Measurements from ENCODE around the gene RASGEF1C.

The RASGEF1C gene

GRCh38 chr5:180251141-180251540, 42.1 kb upstream of the RASGEF1C start:
- TF ChIP-seq EZH2phosphoT487 (conservative IDR thresholded peaks at IDR 0.05; ENCODE audit: low read length) (no peak), CTCF (IDR thresholded peaks at IDR 0.05; ENCODE audit: insufficient read depth, low read length, poor library complexity, severe bottlenecking) (no peak)
- Histone ChIP-seq H3K9me2 (replicated peaks; ENCODE audit: insufficient read depth, low read length) (no peaks in the 10 kb centered on the region), H4K20me1 (ENCODE audit: low read depth, low read length) (no peaks in the 10 kb centered on the region), H3K9me3 (ENCODE audit: insufficient read depth, low read length) (peaks cover 29% of the 10 kb centered on the region; the same call in 1 of the 2 replicates), H3F3A (ENCODE audit: insufficient read depth) (no peaks in the 10 kb centered on the region), H3K4me3 (ENCODE audit: insufficient read depth, low read length, poor library complexity, severe bottlenecking) (no peak overlapping the region), H3K27ac (ENCODE audit: low read depth, low read length) (no peak overlapping the region), H3K9ac (ENCODE audit: low read length) (no peak overlapping the region), H3K36me3 (ENCODE audit: low read length) (peaks cover 28% of the 10 kb centered on the region), H3K4me2 (ENCODE audit: low read depth, low read length, poor library complexity, severe bottlenecking) (no peak overlapping the region), H3K79me2 (ENCODE audit: insufficient read depth, low read length) (no peaks in the 10 kb centered on the region), H3K27me3 (ENCODE audit: low read length) (no peaks in the 10 kb centered on the region), H2AFZ (ENCODE audit: low read depth, low read length, severe bottlenecking) (no peak overlapping the region)

- Histone ChIP-seq H3K27me3 (ENCODE audit: low read length) (no peaks in the 10 kb centered on the region), H3K9me2 (replicated peaks; ENCODE audit: insufficient read depth, low read length) (no peaks in the 10 kb centered on the region), H3K4me3 (ENCODE audit: insufficient read depth, low read length, poor library complexity, severe bottlenecking) (no peak overlapping the region), H3K36me3 (ENCODE audit: low read length) (peaks cover 21% of the 10 kb centered on the region), H4K20me1 (ENCODE audit: low read depth, low read length) (no peaks in the 10 kb centered on the region), H3K79me2 (ENCODE audit: insufficient read depth, low read length) (no peaks in the 10 kb centered on the region), H3K27ac (ENCODE audit: low read depth, low read length) (no peak overlapping the region), H2AFZ (ENCODE audit: low read depth, low read length, severe bottlenecking) (no peak overlapping the region), H3K9ac (ENCODE audit: low read length) (no peak overlapping the region), H3K4me2 (ENCODE audit: low read depth, low read length, poor library complexity, severe bottlenecking) (no peak overlapping the region), H3F3A (ENCODE audit: insufficient read depth) (no peaks in the 10 kb centered on the region), H3K9me3 (ENCODE audit: insufficient read depth, low read length) (peaks cover 21% of the 10 kb centered on the region; the same call in 1 of the 2 replicates)
- TF ChIP-seq CTCF (IDR thresholded peaks at IDR 0.05; ENCODE audit: insufficient read depth, low read length, poor library complexity, severe bottlenecking): no peak
- no peak for TF ChIP-seq EZH2phosphoT487 (conservative IDR thresholded peaks at IDR 0.05; ENCODE audit: low read length)
Observed at GRCh38 chr5:180250329-180250728, 41.3 kb upstream of the RASGEF1C start.

GRCh38 chr5:180241600-180241999, 32.6 kb upstream of the RASGEF1C start:
- H3K4me3 ChIP-seq (ENCODE audit: insufficient read depth, low read length, poor library complexity, severe bottlenecking): no peak overlapping the region
- H3K9me2 ChIP-seq (replicated peaks; ENCODE audit: insufficient read depth, low read length): no peaks in the 10 kb centered on the region
- no peaks in the 10 kb centered on the region for H3K9me3 ChIP-seq (ENCODE audit: insufficient read depth, low read length)
- no peak overlapping the region for H3K4me2 ChIP-seq (ENCODE audit: low read depth, low read length, poor library complexity, severe bottlenecking)
- H3K27me3 ChIP-seq (ENCODE audit: low read length): no peaks in the 10 kb centered on the region
- no peak overlapping the region for H3K9ac ChIP-seq (ENCODE audit: low read length)
- no peaks in the 10 kb centered on the region for H3K79me2 ChIP-seq (ENCODE audit: insufficient read depth, low read length)
- H2AFZ ChIP-seq (ENCODE audit: low read depth, low read length, severe bottlenecking): no peak overlapping the region
- no peaks in the 10 kb centered on the region for H4K20me1 ChIP-seq (ENCODE audit: low read depth, low read length)
- TF ChIP-seq CTCF (IDR thresholded peaks at IDR 0.05; ENCODE audit: insufficient read depth, low read length, poor library complexity, severe bottlenecking): no peak
- no peak for TF ChIP-seq EZH2phosphoT487 (conservative IDR thresholded peaks at IDR 0.05; ENCODE audit: low read length)
- no peaks in the 10 kb centered on the region for H3F3A ChIP-seq (ENCODE audit: insufficient read depth)
- no peak overlapping the region for H3K27ac ChIP-seq (ENCODE audit: low read depth, low read length)
- peaks cover 16% of the 10 kb centered on the region for H3K36me3 ChIP-seq (ENCODE audit: low read length)
